NB4 (cell line): ENCODE measurements around the gene RELL2.
A peak's percentile ranks its signal among the peaks of the same experiment; 100 is the strongest.

Experiments
- DNase-seq: peaks from one replicate; pipeline ENCODE4 v3.0.0; 2010; ENCODE audit warnings: low read depth
- H3K4me3 ChIP-seq: one replicate; pipeline ENCODE4 v1.5.1; 2011; ENCODE audit warnings: mild to moderate bottlenecking, low read depth, low read length, moderate library complexity
- CTCF ChIP-seq: IDR thresholded peaks from one replicate; pipeline ENCODE4 v1.5.1; 2012; ENCODE audit warnings: low read depth, low read length
- MAX ChIP-seq: IDR thresholded peaks from 2 replicates; pipeline ENCODE4 v1.6.1; 2011; ENCODE audit warnings: low read depth, low read length
- MYC ChIP-seq: IDR thresholded peaks from 2 replicates; pipeline ENCODE4 v1.6.1; 2011; ENCODE audit warnings: low read depth, low read length
- POLR2A ChIP-seq: IDR thresholded peaks from 2 replicates; pipeline ENCODE4 v1.6.1; 2011; ENCODE audit warnings: mild to moderate bottlenecking; ENCODE audit not compliant: insufficient read length; ENCODE audit errors: extremely low read depth

The RELL2 gene

GRCh38 chr5:141611289-141611688 is 25.5 kb upstream of the RELL2 start:
- no peak for TF ChIP-seq MAX
- no peak for DNase-seq
- H3K4me3 ChIP-seq, result peak overlapping the region; percentile 6

- no peak for TF ChIP-seq POLR2A
- no peak for DNase-seq
- peak overlapping the region; percentile 55 for H3K4me3 ChIP-seq
These were observed 23.5 kb upstream of the RELL2 start for GRCh38 chr5:141613344-141613743.

GRCh38 chr5:141615991-141616720 is 20.6 kb upstream of the RELL2 start:
- H3K4me3 ChIP-seq, result peak overlapping the region; percentile 96
- TF ChIP-seq MAX (no peak), POLR2A (no peak), MYC (no peak), CTCF (no peak)
- DNase-seq, result no peak

GRCh38 chr5:141617128-141617527 is 19.7 kb upstream of the RELL2 start:
- DNase-seq, result no peak
- peak overlapping the region; percentile 96 for H3K4me3 ChIP-seq
- no peak for TF ChIP-seq POLR2A
- TF ChIP-seq MAX, result no peak
- TF ChIP-seq CTCF, result no peak
- no peak for TF ChIP-seq MYC

- H3K4me3 ChIP-seq, result peak overlapping the region; percentile 96
- DNase-seq, result peak; percentile 37
- TF ChIP-seq MAX (no peak), MYC (no peak), CTCF (no peak), POLR2A (no peak)
These were observed 19.1 kb upstream of the RELL2 start for GRCh38 chr5:141617682-141618029.

GRCh38 chr5:141618030-141618803 is 18.6 kb upstream of the RELL2 start:
- peak; percentile 67 for DNase-seq
- peak overlapping the region; percentile 96 for H3K4me3 ChIP-seq
- TF ChIP-seq CTCF (no peak), POLR2A (no peak), MAX (no peak), MYC (no peak)
